Gastrocnemius medialis (tissue), 4 donors: ENCODE results near the gene GJA5. TPM values are rescaled to one million over a fixed set of nuclear protein-coding genes. Genes with fewer than 3 reads are reported as not detected.
A peak's percentile ranks its signal among the peaks of the same experiment; 100 is the strongest.

ENCODE experiments used
- ATAC-seq, 2 donors: fragments of 150-250 bp; one replicate each; pipeline ENCODE4 v1.9.1; 2016
- DNase-seq, 2 donors: peaks; one replicate each; pipeline ENCODE4 v3.0.0-alpha.2; 2019
- H3K27ac ChIP-seq, 4 donors: fragments of 200-600 bp; sonication (generic); 1 replicate in 1 of 4; 2 replicates in 3 of 4; pipeline ENCODE4 v1.5.1; 2016 to 2018; ENCODE audit warnings: mild to moderate bottlenecking in 2 of 4, moderate library complexity in 1 of 4
- H3K27me3 ChIP-seq, 3 donors: fragments of 200-600 bp; sonication (generic) in 2 of 3; 1 replicate in 1 of 3; 2 replicates in 2 of 3; pipeline versions ENCODE4 v1.5.1 to v1.6.0; 2016 to 2019; ENCODE audit warnings: mild to moderate bottlenecking in 1 of 3, moderate library complexity in 1 of 3
- H3K36me3 ChIP-seq, 2 donors: fragments of 200-600 bp; sonication (generic) in 1 of 2; one replicate each; pipeline ENCODE4 v1.5.1; 2017 to 2018
- H3K4me1 ChIP-seq, 2 donors: fragments of 200-600 bp; sonication (generic) in 1 of 2; one replicate each; pipeline ENCODE4 v1.5.1; 2016 to 2017; ENCODE audit warnings: mild to moderate bottlenecking in 2 of 2
- H3K4me3 ChIP-seq, 4 donors: fragments of 200-600 bp; sonication (generic) in 3 of 4; 1 replicate in 1 of 4; 2 replicates in 3 of 4; pipeline ENCODE4 v1.5.1; 2016 to 2019; ENCODE audit warnings: mild to moderate bottlenecking in 2 of 4
- H3K9me3 ChIP-seq, 3 donors: fragments of 200-600 bp; sonication (generic) in 2 of 3; 1 replicate in 1 of 3; 2 replicates in 2 of 3; pipeline ENCODE4 v1.5.1; 2016 to 2019
- CTCF ChIP-seq, 5 experiments: fragments of 450-650 bp in 3 of 5; fragments of 200-600 bp in 2 of 5; sonication (generic) in 2 of 5; IDR thresholded peaks in 4 of 5; conservative IDR thresholded peaks in 1 of 5; 1 replicate in 4 of 5; 2 replicates in 1 of 5; pipeline ENCODE4 v1.5.1; 2016 to 2019; ENCODE audit warnings: antibody characterized with exemption in 5 of 5, mild to moderate bottlenecking in 3 of 5, moderate library complexity in 3 of 5
- POLR2A ChIP-seq, 2 donors: fragments of 450-650 bp; IDR thresholded peaks; one replicate each; pipeline ENCODE4 v1.6.1; 2017; ENCODE audit warnings: antibody characterized with exemption in 2 of 2, mild to moderate bottlenecking in 2 of 2, moderate library complexity in 2 of 2
- in situ Hi-C, 4 donors: fragments of 200-750 bp; cut with MboI; loops; one replicate each; pipeline versions ENCODE4 v1.15.0 to v1.8.0; 2017; ENCODE audit warnings: low sequenced_read_pairs in 4 of 4
- intact Hi-C: fragments of 100-400 bp; cut with DNase I; formaldehyde crosslinking; loops from one replicate; pipeline ENCODE4 v1.15.1; 2023; ENCODE audit warnings: low total_unique reads
- total RNA-seq, 4 donors: library from RNA; depleted of rRNA; stranded (reverse); fragments of >200 nt; gene quantifications; one replicate each; pipeline versions ENCODE4 v1.1.0 to v1.2.3, GENCODE V29; 2016

The GJA5 gene
- total RNA-seq, 4 donors from 2014 or later: 1.4 to 7.7 (median 2.6) TPM

- peak overlapping the region in 1 of 4 donors; percentile 9 for H3K27ac ChIP-seq
- intact Hi-C loops (no loop called here), in situ Hi-C loops (no loop called here)
- H3K36me3 ChIP-seq: no peaks in the 10 kb centered on the region
- no peak overlapping the region for H3K4me3 ChIP-seq
- DNase-seq: no peak
- peaks cover 6 to 28% of the 10 kb centered on the region in 2 donors for H3K4me1 ChIP-seq
- TF ChIP-seq POLR2A (IDR thresholded peaks at IDR 0.05): no peak
- no peak for TF ChIP-seq CTCF (IDR thresholded peaks at IDR 0.05 in 4 of 5, conservative IDR thresholded peaks at IDR 0.05 in 1 of 5)
- H3K27me3 ChIP-seq: no peaks in the 10 kb centered on the region
- H3K9me3 ChIP-seq: no peaks in the 10 kb centered on the region
- peak; percentile 18 to 41 for ATAC-seq
Measured at GRCh38 chr1:147769106-147769505, 8.7 kb upstream of the GJA5 start.

GRCh38 chr1:147768582-147768981 is 8.2 kb upstream of the GJA5 start:
- no peaks in the 10 kb centered on the region for H3K9me3 ChIP-seq
- DNase-seq (no peak), ATAC-seq (no peak)
- no peaks in the 10 kb centered on the region for H3K27me3 ChIP-seq
- H3K4me3 ChIP-seq: no peak overlapping the region
- in situ Hi-C loops: no loop called here
- H3K36me3 ChIP-seq: no peaks in the 10 kb centered on the region
- peaks cover 6 to 28% of the 10 kb centered on the region in 2 donors for H3K4me1 ChIP-seq
- H3K27ac ChIP-seq: no peak overlapping the region
- intact Hi-C loops: no loop called here
- TF ChIP-seq CTCF (IDR thresholded peaks at IDR 0.05 in 4 of 5, conservative IDR thresholded peaks at IDR 0.05 in 1 of 5): no peak
- no peak for TF ChIP-seq POLR2A (IDR thresholded peaks at IDR 0.05)

- DNase-seq: no peak
- in situ Hi-C loops (no loop called here), intact Hi-C loops (no loop called here)
- Histone ChIP-seq H3K9me3 (no peaks in the 10 kb centered on the region), H3K27ac (no peak overlapping the region), H3K4me3 (no peak overlapping the region), H3K27me3 (no peaks in the 10 kb centered on the region), H3K36me3 (no peaks in the 10 kb centered on the region), H3K4me1 (peaks cover 6 to 27% of the 10 kb centered on the region in 2 donors)
- ATAC-seq: no peak
- TF ChIP-seq CTCF (IDR thresholded peaks at IDR 0.05 in 4 of 5, conservative IDR thresholded peaks at IDR 0.05 in 1 of 5) (no peak), POLR2A (IDR thresholded peaks at IDR 0.05) (no peak)
Measured at GRCh38 chr1:147768101-147768500, 7.7 kb upstream of the GJA5 start.

- in situ Hi-C loops: no loop called here
- Histone ChIP-seq H3K4me1 (peaks cover 18 to 22% of the 10 kb centered on the region in 2 donors), H3K36me3 (no peaks in the 10 kb centered on the region), H3K27ac (peak overlapping the region; percentile 37 to 67 (median 57)), H3K9me3 (no peaks in the 10 kb centered on the region), H3K4me3 (no peak overlapping the region), H3K27me3 (no peaks in the 10 kb centered on the region)
- intact Hi-C loops: no loop called here
- DNase-seq (no peak), ATAC-seq (peak; percentile 24 to 39)
- no peak for TF ChIP-seq POLR2A (IDR thresholded peaks at IDR 0.05)
- no peak for TF ChIP-seq CTCF (IDR thresholded peaks at IDR 0.05 in 4 of 5, conservative IDR thresholded peaks at IDR 0.05 in 1 of 5)
Measured at GRCh38 chr1:147762233-147763024, 2.0 kb upstream of the GJA5 start.
